GM12865 (cell line): ENCODE data around the gene MICAL2.

Source experiments
- DNase-seq: peaks from one replicate; pipeline ENCODE4 v3.0.0; 2010; ENCODE audit warnings: low read depth
- H3K4me3 ChIP-seq: 2 replicates; pipeline ENCODE4 v1.5.1; 2011; ENCODE audit warnings: mild to moderate bottlenecking, low read depth, low read length, control low read depth
- CTCF ChIP-seq: IDR thresholded peaks from 2 replicates; pipeline ENCODE4 v1.5.1; 2011; ENCODE audit warnings: low read length, control low read depth, low read depth, inconsistent platforms; ENCODE audit not compliant: insufficient read depth; ENCODE audit errors: missing control alignments

MICAL2 gene

GRCh38 chr11:12182302-12182675 is 71.9 kb downstream of the MICAL2 start:
- TF ChIP-seq CTCF = no peak
- no peak overlapping the region for H3K4me3 ChIP-seq
- DNase-seq = no peak

- H3K4me3 ChIP-seq = no peak overlapping the region
- no peak for TF ChIP-seq CTCF
- DNase-seq = no peak
Measured at GRCh38 chr11:12182676-12183541, 72.5 kb downstream of the MICAL2 start.

GRCh38 chr11:12183827-12184620 is 73.6 kb downstream of the MICAL2 start:
- no peak for DNase-seq
- TF ChIP-seq CTCF = no peak
- H3K4me3 ChIP-seq = no peak overlapping the region

- no peak for TF ChIP-seq CTCF
Measured at GRCh38 chr11:12184699-12185098, 74.3 kb downstream of the MICAL2 start.

GRCh38 chr11:12185106-12185690 is 74.8 kb downstream of the MICAL2 start:
- no peak for TF ChIP-seq CTCF

More at GRCh38 chr11:12184699-12185098, 74.3 kb downstream of the MICAL2 start:
- DNase-seq = no peak
- H3K4me3 ChIP-seq = no peak overlapping the region

GRCh38 chr11:12185914-12186313 is 75.5 kb downstream of the MICAL2 start:
- no peak for TF ChIP-seq CTCF
- no peak overlapping the region for H3K4me3 ChIP-seq
- no peak for DNase-seq

More at GRCh38 chr11:12185106-12185690, 74.8 kb downstream of the MICAL2 start:
- no peak for DNase-seq
- H3K4me3 ChIP-seq = no peak overlapping the region
